HL-60 (cell line): ENCODE results near the gene ALG8.
A peak's percentile ranks its signal among the peaks of the same experiment; 100 is the strongest.
"Not testable (repeated sequence)": the region's sequence is repeated elsewhere in the genome, so short reads cannot be mapped to it uniquely, and the experiment has no call there.

Experiments used
- DNase-seq, 2 experiments: peaks; one replicate each; pipeline ENCODE4 v3.0.0-alpha.2; 2010 to 2020; ENCODE audit warnings: low read depth in 1 of 2, low spot score in 1 of 2
- H3K27ac ChIP-seq: fragments of 250-450 bp; sonication (Bioruptor Pico); replicated peaks from 2 replicates; pipeline ENCODE4 v1.5.1; 2020; ENCODE audit warnings: mild to moderate bottlenecking, moderate library complexity
- H3K27me3 ChIP-seq: fragments of 250-450 bp; sonication (Bioruptor Pico); 2 replicates; pipeline ENCODE4 v1.5.1; 2021; ENCODE audit warnings: mild to moderate bottlenecking, moderate library complexity; ENCODE audit not compliant: insufficient read depth, poor library complexity, severe bottlenecking
- H3K4me3 ChIP-seq: replicated peaks from 2 replicates; pipeline ENCODE4 v1.5.1; 2011; ENCODE audit warnings: mild to moderate bottlenecking, control low read depth, low read length; ENCODE audit not compliant: insufficient read depth
- GABPA ChIP-seq: IDR thresholded peaks from 2 replicates; pipeline ENCODE4 v1.6.1; 2012; ENCODE audit warnings: low read depth
- POLR2AphosphoS5 ChIP-seq: IDR thresholded peaks from 2 replicates; pipeline ENCODE4 v1.6.1; 2012; ENCODE audit warnings: low read depth
- REST ChIP-seq: IDR thresholded peaks from 2 replicates; pipeline ENCODE4 v1.6.1; 2012; ENCODE audit warnings: low read depth; ENCODE audit not compliant: insufficient replicate concordance
- SPI1 ChIP-seq: IDR thresholded peaks from 2 replicates; pipeline ENCODE4 v1.6.1; 2012; ENCODE audit warnings: low read depth, mild to moderate bottlenecking, borderline replicate concordance
- TF ChIP-seq, protein P1 (sequence below): IDR thresholded peaks from one replicate; pipeline ENCODE4 v1.5.1; 2011; ENCODE audit warnings: low read length, control low read depth, inconsistent platforms; ENCODE audit not compliant: insufficient read depth

Gene ALG8

DNA sequence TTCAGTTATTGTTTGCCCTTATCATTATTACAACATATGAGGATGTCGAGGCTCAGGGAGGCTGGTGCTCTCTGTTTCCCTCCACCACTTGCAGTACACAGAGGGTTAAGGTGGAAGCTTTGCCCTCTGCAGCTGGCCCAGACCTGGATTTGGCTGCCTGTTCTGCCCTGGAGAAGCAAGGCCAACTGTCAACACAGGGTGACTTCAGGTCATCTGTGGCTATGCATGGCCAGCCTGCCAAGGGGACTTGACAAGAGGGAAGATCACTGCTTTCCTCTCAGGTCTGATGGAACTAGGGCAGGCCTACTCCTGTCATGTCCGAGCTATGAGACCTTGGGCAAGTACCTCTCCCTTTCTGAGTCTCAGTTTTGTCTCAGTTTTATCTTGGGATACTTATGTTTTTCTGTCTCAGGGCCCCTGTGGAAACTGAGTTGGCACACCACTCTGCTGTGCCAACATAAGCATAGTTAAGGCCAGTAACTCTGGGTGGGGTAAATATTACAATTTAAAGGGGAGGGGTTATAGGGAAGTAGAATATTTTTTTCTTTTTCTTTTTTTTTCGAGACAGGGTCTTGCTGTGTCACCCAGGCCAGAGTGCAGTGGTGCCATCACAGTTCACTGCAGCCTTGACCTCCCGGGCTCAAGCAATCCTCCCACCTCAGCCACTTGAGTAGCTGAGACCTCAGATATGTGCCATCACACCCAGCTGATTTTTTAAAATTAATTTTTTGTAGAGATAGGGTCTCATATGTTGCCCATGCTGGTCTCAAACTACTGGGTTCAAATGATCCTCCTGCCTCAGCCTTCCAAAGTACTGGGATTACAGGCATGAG is 78.1 kb downstream of the ALG8 start:
- no peaks in the 10 kb centered on the region for H3K27me3 ChIP-seq
- no peak overlapping the region for H3K4me3 ChIP-seq
- peak in 1 of 2 experiments; percentile 53 for DNase-seq
- TF ChIP-seq GABPA (no peak), SPI1 (0 out of 2 replicates have a peak, but pooled peaks have one; percentile 1)
- no peak overlapping the region; the same call in 1 of the 2 replicates for H3K27ac ChIP-seq

DNA sequence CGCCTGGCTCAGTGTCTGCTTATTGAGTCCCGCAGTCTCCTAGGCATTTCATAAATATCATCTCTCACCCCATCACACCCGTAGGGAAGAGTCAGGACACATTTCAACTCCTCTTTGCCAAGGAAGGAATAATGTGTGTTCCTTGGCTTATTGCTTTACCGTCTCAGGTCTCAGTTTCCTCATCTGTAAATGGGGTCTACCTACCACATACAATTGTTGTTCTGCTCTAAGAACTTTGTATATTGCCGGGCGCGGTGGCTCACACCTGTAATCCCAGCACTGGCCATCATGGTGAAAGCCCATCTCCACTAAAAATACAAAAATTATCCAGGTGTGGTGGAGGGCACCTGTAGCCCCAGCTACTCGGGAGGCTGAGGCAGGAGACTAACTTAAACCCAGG is 78.9 kb downstream of the ALG8 start:
- Histone ChIP-seq H3K27me3 (no peaks in the 10 kb centered on the region), H3K27ac (no peak overlapping the region), H3K4me3 (no peak overlapping the region)
- DNase-seq: no peak
- TF ChIP-seq REST (no peak), GABPA (no peak), POLR2AphosphoS5 (no peak), SPI1 (no peak)
- TF ChIP-seq, protein P1, sequence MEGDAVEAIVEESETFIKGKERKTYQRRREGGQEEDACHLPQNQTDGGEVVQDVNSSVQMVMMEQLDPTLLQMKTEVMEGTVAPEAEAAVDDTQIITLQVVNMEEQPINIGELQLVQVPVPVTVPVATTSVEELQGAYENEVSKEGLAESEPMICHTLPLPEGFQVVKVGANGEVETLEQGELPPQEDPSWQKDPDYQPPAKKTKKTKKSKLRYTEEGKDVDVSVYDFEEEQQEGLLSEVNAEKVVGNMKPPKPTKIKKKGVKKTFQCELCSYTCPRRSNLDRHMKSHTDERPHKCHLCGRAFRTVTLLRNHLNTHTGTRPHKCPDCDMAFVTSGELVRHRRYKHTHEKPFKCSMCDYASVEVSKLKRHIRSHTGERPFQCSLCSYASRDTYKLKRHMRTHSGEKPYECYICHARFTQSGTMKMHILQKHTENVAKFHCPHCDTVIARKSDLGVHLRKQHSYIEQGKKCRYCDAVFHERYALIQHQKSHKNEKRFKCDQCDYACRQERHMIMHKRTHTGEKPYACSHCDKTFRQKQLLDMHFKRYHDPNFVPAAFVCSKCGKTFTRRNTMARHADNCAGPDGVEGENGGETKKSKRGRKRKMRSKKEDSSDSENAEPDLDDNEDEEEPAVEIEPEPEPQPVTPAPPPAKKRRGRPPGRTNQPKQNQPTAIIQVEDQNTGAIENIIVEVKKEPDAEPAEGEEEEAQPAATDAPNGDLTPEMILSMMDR: no peak

GRCh38 chr11:78059749-78060328 is 79.6 kb downstream of the ALG8 start:
- DNase-seq, H3K27ac ChIP-seq: not testable (repeated sequence)

GRCh38 chr11:78057462-78058055 is 81.9 kb downstream of the ALG8 start:
- Histone ChIP-seq H3K27me3 (no peaks in the 10 kb centered on the region), H3K27ac (no peak overlapping the region), H3K4me3 (no peak overlapping the region)
- no peak for DNase-seq
- no peak for TF ChIP-seq SPI1
- no peak for TF ChIP-seq REST
- TF ChIP-seq, protein P1: no peak
- no peak for TF ChIP-seq GABPA
- TF ChIP-seq POLR2AphosphoS5: no peak

More at GRCh38 chr11:78059749-78060328, 79.6 kb downstream of the ALG8 start:
- H3K27me3 ChIP-seq, H3K4me3 ChIP-seq: not testable (repeated sequence)
